ENCODE results near the gene PRDM13.

DNA sequence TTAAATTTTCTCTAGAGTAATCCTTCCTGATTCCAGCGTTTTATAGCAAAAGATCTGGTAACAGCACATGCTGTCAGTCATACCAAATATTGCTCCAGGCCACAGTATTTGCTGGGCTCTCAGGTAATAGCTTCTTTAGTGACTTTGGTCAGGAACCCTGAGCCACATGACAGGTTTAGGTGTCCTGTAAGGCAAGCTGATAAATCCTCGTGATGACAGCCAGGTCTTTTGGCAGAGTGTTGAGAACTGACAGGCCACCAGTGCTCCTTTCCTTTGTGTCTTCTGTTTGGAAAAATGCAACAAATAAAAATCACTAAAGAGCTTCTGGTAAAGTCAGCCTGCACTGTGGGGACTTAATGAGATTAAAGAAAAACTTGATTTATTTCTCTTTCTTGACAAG lies 34.6 kb downstream of the PRDM13 start:
- TF ChIP-seq, protein P1, sequence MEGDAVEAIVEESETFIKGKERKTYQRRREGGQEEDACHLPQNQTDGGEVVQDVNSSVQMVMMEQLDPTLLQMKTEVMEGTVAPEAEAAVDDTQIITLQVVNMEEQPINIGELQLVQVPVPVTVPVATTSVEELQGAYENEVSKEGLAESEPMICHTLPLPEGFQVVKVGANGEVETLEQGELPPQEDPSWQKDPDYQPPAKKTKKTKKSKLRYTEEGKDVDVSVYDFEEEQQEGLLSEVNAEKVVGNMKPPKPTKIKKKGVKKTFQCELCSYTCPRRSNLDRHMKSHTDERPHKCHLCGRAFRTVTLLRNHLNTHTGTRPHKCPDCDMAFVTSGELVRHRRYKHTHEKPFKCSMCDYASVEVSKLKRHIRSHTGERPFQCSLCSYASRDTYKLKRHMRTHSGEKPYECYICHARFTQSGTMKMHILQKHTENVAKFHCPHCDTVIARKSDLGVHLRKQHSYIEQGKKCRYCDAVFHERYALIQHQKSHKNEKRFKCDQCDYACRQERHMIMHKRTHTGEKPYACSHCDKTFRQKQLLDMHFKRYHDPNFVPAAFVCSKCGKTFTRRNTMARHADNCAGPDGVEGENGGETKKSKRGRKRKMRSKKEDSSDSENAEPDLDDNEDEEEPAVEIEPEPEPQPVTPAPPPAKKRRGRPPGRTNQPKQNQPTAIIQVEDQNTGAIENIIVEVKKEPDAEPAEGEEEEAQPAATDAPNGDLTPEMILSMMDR (conservative IDR thresholded peaks at IDR 0.05; ENCODE audit: low read length): no peak
- no peak for TF ChIP-seq EZH2phosphoT487 (IDR thresholded peaks at IDR 0.05; ENCODE audit: borderline replicate concordance)
